Effector memory CD4-positive, alpha-beta T cell (primary cell): Measurements from ENCODE around the gene SEMA3G.

Source experiments
- DNase-seq, 3 donors: peaks; one replicate each; pipeline ENCODE4 v3.0.0-alpha.2; 2020
- H3K27ac ChIP-seq: 2 replicates; pipeline ENCODE4 v1.7.0; 2013; ENCODE audit warnings: mild to moderate bottlenecking, low read length, moderate library complexity; ENCODE audit not compliant: insufficient read depth, poor library complexity, severe bottlenecking
- H3K27me3 ChIP-seq: replicated peaks from 2 replicates; pipeline ENCODE4 v1.7.0; 2013; ENCODE audit warnings: mild to moderate bottlenecking, low read length; ENCODE audit not compliant: insufficient read depth, control insufficient read depth, poor library complexity, severe bottlenecking
- H3K36me3 ChIP-seq: 2 replicates; pipeline ENCODE4 v1.7.0; 2013; ENCODE audit warnings: mild to moderate bottlenecking, low read length, moderate library complexity; ENCODE audit not compliant: control insufficient read depth, insufficient read depth
- H3K4me1 ChIP-seq: 2 replicates; pipeline ENCODE4 v1.7.0; 2013; ENCODE audit warnings: low read length, mild to moderate bottlenecking; ENCODE audit not compliant: control insufficient read depth, insufficient read depth, poor library complexity, severe bottlenecking
- H3K4me3 ChIP-seq: 2 replicates; pipeline ENCODE4 v1.7.0; 2013; ENCODE audit warnings: low read length, low read depth, mild to moderate bottlenecking; ENCODE audit not compliant: insufficient read depth, poor library complexity, severe bottlenecking
- H3K9me3 ChIP-seq: 2 replicates; pipeline ENCODE4 v1.7.0; 2013; ENCODE audit warnings: mild to moderate bottlenecking, low read length, moderate library complexity; ENCODE audit not compliant: control insufficient read depth

SEMA3G gene

DNA sequence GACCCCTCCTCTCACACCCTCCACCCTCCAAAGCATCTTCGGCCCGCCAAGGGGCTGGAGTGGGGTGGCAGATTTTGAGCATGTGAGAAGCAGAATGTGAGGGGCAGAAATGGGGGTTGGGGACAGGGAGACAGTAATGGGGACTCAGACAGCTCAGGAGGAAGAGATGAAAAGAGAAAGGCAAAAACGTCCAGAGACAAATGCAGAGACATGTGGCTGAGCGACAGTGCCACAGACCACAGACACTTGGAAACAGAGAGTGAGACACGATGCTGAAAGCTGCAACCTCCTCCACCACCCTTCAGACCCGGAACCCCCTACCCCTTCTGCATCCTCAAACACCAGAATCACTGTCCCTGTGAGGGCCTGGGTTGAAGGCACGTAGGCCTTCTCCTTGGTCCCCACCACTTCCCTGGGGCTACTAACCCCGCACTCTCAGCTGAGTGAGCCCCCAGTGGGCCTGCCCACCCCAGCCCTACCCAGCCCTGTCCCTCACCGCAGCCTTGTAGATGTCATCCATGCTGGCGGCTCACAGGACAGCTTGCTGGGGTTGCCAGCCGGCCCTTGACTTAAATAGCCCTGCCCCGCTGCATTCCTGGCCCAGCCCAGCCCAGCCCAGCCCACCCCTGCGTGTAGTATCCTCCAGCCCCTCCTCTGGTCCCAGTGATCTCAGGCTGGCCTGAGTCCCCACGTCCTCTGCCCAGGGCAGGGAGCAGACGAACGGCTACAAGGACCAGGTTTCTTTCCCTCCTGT, 8.8 kb upstream of the SEMA3G start, which contains the start of gene TNNC1:
TNNC1 (minus strand) TSS at position 546 of the 754 bp plus-strand sequence; CDS start at position 520, 26 bp downstream.
- no peaks in the 10 kb centered on the region for H3K27me3 ChIP-seq
- DNase-seq: no peak
- H3K4me3 ChIP-seq: peak within 1 kb of the TSS; percentile 47
- H3K27ac ChIP-seq: peak within 1 kb of the TSS; percentile 88
- peaks cover 27% of the 10 kb centered on the region for H3K4me1 ChIP-seq
- no peaks in the 10 kb centered on the region for H3K9me3 ChIP-seq
- H3K36me3 ChIP-seq: peaks cover 10% of the 10 kb centered on the region

DNA sequence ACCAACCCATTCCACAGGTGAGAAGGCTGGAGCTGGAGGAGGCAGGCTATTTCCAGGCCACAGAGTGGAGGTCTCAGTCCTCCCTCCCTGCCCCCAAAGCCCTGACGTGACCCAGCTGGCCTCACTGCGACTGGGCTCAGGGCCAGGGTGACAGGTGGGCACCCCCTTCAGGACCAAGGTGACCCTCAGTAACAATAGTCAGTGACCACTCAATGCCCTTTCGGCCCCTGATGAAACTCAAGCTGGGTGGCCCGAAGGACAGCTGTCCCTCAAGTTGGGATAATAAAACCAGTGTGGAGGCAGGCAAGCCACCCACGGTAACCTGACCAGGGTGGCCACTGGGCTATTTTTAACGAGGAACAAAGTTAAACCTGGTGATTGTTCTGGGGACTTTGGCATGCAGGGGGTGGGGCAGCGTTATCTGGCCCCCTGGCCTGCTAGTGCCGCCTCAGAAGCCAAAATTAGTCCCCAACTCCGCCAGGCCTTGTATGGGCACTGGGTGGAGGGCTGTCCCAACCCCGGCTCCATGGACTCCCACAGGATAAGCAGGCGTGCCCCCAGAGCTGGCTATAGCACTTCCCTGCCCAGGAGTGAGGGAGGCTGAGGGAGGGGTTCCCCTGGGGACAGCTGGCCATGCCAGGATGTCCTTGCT, 7.8 kb upstream of the SEMA3G start:
- H3K27ac ChIP-seq: no peak overlapping the region
- peaks cover 27% of the 10 kb centered on the region for H3K4me1 ChIP-seq
- DNase-seq: no peak
- H3K27me3 ChIP-seq: no peaks in the 10 kb centered on the region
- H3K4me3 ChIP-seq: no peak overlapping the region
- no peaks in the 10 kb centered on the region for H3K9me3 ChIP-seq
- peaks cover 4% of the 10 kb centered on the region for H3K36me3 ChIP-seq

DNA sequence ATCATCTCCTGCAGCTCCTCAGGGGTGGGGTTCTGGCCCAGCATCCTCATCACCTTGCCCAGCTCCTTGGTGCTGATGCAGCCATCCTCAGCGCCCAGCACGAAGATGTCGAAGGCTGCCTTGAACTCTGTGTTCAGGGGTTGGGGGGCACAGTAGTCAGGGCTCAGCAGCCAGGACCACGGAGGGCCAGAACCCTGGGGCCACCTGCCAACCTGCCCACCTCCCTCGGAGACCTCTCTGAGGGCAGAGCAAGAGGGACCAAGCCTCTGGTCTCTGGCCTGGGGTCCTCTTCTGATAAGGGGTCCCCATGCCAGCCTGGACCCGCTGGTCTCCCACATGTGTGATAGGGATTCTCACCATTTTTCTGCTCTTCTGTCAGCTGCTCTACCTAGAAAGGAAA, 7.2 kb upstream of the SEMA3G start:
- H3K4me3 ChIP-seq: no peak overlapping the region
- H3K4me1 ChIP-seq: peaks cover 27% of the 10 kb centered on the region
- DNase-seq: no peak
- H3K36me3 ChIP-seq: no peaks in the 10 kb centered on the region
- H3K27ac ChIP-seq: no peak overlapping the region
- no peaks in the 10 kb centered on the region for H3K27me3 ChIP-seq
- H3K9me3 ChIP-seq: no peaks in the 10 kb centered on the region

DNA sequence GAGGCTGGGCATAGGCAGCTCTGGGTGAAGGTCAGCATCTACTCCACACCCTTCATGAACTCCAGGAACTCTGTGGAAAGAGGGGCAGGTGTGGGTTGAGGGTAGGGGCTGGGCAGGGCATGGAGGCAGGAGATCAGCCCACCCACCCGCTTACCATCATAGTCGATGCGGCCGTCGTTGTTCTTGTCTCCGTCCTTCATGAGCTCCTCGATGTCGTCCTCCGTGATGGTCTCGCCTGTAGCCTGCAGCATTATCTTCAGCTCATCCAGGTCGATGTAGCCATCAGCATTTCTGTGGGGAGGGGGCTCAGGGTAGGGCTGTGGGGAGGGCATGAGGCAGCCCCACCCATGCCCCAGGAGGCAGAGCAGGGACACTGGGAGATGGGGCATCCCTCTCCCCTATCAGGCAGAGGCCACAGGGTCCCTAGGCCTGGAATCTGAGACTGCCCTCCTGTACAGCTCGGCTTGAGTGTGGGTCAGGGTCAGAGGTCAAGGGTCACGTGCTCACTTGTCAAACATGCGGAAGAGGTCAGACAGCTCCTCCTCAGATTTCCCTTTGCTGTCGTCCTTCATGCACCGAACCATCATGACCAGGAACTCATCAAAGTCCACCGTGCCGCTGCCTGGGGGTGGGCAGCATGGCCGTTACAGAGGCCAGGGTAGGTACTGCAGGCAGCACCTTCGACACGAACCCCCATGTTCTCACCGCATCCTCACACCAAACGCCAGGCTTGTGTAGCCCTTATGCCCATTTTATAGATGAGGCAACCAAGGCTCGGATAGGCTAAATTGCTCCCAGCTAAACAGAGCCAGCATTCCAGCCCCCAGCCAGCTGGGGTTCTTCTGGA, 6.6 kb upstream of the SEMA3G start:
- Histone ChIP-seq H3K9me3 (no peaks in the 10 kb centered on the region), H3K4me1 (peaks cover 22% of the 10 kb centered on the region), H3K27ac (no peak overlapping the region), H3K4me3 (no peak overlapping the region), H3K27me3 (no peaks in the 10 kb centered on the region), H3K36me3 (no peaks in the 10 kb centered on the region)
- no peak for DNase-seq

DNA sequence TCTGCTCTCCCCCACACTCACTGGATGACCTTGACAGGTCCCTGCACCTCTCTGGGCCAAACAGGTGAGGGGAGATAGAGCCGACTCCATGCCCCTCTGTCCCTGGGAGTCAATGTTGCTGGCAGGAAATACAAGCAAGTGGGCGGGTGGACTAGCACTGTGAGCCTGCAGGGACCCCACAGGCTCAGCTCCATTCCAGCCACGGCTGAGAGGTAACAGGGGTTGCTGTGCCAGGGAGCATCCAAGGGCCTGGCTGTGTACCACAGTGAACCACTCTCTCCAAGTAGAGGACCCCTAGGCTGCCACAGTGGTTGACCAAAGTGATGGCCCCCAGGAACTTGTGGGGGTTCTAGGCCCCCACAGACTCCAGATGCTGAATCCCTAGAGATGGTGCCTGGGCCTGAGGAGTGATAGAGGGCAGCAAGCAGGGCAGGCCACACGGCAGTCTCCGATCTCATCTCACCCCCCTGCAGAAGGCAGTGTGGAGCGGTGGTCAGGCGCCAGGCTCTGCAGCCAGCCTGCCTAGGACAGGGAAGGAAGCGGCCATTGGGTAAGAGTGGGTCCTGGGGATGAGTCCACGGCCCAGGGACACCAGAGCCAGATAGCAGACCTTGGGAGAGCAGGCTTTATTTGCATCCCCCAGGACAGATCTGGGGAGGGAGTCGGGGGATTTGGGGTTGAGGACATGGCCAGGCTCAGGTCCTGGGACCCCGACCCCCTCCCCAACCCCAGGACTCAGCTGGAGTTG, 5.8 kb upstream of the SEMA3G start:
- Histone ChIP-seq H3K27me3 (no peaks in the 10 kb centered on the region), H3K27ac (no peak overlapping the region), H3K4me3 (no peak overlapping the region), H3K36me3 (no peaks in the 10 kb centered on the region), H3K9me3 (no peaks in the 10 kb centered on the region), H3K4me1 (peaks cover 16% of the 10 kb centered on the region)
- no peak for DNase-seq

DNA sequence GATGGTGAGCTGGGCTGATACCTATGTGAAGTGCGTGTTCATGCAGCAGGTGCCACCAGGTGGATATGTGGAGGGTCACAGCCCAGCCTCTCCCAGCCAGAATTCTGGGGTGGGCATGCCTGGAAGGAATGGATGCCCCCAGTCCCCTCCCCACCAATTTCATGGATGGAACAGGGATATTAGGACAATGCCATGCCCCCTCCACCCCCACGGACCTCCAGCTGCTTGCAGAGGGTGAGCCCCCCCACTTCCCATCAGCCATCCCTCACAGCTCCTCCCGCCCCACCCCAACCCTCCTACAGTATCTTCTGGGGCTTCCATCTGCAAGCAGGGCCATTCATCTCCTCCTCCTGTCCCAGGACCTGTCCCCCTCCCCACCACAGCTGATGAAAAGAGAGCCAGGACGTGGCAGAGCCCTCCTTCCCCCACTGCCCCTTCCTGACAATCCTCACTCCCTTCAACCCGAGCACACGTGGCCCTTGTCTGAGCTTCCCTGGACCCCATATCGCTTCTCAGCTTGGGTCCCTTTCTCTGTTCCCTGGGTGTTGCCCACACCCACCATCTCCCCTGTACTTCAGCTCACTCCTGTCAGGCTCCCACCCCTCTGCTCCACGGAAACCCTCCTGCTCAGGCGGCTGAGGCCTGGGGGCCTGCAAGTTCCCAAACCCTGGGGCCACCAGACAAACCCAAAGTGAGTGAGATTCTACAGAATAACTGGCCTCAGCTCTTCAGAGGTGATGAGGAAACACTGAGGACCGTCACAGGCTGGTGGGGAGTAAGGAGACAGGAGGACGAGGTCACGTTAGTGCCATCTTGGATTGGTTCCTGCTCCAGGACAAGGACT, 2.8 kb upstream of the SEMA3G start:
- Histone ChIP-seq H3K9me3 (no peaks in the 10 kb centered on the region), H3K36me3 (no peaks in the 10 kb centered on the region), H3K4me1 (peaks cover 3% of the 10 kb centered on the region), H3K4me3 (no peak overlapping the region), H3K27ac (no peak overlapping the region), H3K27me3 (no peaks in the 10 kb centered on the region)
- DNase-seq: no peak

DNA sequence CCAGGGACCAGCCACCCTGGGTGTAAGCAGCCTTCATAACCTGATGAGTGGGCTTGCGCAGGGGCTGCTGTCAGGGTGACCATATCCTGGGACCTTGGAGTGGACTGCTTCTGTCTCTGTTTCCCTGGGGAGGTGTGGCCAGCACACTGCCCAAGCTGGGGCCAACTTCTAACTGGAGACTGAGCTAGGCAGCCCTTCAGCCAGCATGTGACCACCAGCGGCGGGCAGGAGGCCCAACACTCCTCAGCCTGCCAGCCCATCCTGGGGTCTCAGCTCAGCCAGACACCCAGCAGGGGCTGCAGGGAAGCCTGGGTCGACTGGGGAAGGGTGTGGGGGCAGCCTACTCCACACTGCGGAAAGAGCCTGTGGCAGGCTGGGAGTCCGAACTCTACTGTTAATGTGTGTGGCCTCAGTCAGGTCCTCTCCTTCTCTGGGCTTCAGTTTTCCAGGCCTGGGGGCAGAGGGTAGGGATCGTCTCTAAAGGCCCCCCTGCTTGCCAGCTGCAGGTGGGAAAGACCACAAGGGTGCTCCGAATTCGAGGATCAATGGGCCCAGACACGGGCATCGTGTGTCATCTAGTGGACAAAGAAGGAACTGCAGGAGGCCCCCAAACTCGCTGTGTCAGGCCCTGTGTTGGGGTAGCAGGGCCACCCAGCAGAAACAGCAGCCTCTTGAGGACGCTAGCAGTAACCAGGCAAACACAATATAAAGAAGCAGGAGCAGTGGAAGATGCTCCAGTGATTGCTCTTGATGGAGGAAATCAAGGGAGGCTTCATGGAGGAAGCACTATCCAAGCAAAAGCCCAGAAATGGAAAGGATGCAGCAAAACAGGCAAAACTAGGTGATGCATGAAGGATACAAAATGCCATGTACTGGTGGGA, 2.0 kb upstream of the SEMA3G start:
- Histone ChIP-seq H3K27me3 (no peaks in the 10 kb centered on the region), H3K4me3 (no peak overlapping the region), H3K27ac (no peak overlapping the region), H3K4me1 (peaks cover 3% of the 10 kb centered on the region), H3K36me3 (no peaks in the 10 kb centered on the region), H3K9me3 (no peaks in the 10 kb centered on the region)
- DNase-seq: peak; percentile 46 to 57 (median 48)

DNA sequence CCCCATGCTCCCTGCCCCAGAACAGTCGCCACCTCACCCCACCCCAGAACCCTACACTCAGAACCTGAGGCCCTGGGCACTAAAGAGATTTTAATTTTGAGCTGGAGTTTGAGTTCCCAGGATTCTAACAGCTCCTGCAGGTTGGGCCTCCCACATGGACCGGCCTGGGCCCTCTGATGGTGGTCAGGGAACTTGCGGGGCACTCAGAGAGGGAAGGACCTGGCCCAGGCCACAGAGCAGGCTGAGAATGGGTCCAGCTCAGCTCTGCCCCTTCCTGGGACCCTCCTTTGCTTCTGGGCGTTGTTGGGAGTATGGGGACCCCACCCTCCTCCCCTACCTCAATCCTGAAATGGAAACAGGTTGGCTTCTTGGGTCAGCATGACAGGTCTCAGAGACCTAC, 1.1 kb upstream of the SEMA3G start:
- no peaks in the 10 kb centered on the region for H3K36me3 ChIP-seq
- no peak overlapping the region for H3K4me3 ChIP-seq
- no peak for DNase-seq
- no peaks in the 10 kb centered on the region for H3K27me3 ChIP-seq
- H3K27ac ChIP-seq: no peak overlapping the region
- H3K4me1 ChIP-seq: peaks cover 3% of the 10 kb centered on the region
- no peaks in the 10 kb centered on the region for H3K9me3 ChIP-seq
